Activated CD8-positive, alpha-beta memory T cell treated with anti-CD3 and anti-CD28 coated beads for 1 hour (primary cell): ENCODE measurements around the gene SART3.
A peak's percentile ranks its signal among the peaks of the same experiment; 100 is the strongest.
"Not testable (repeated sequence)": the region's sequence is repeated elsewhere in the genome, so short reads cannot be mapped to it uniquely, and the experiment has no call there.

Experiments used
- DNase-seq, 2 donors: peaks; one replicate each; pipeline ENCODE4 v3.0.0-alpha.2; 2020; ENCODE audit warnings: low read depth in 1 of 2; ENCODE audit errors: extremely low read depth in 1 of 2

Gene SART3

GRCh38 chr12:108582509-108582908, 21.5 kb upstream of the SART3 start:
- no peak for DNase-seq

GRCh38 chr12:108581311-108582227, 20.6 kb upstream of the SART3 start:
- no peak for DNase-seq

GRCh38 chr12:108580531-108580930, 19.6 kb upstream of the SART3 start:
- no peak for DNase-seq

GRCh38 chr12:108578813-108579212, 17.8 kb upstream of the SART3 start:
- no peak for DNase-seq

- no peak for DNase-seq
These were observed 17.3 kb upstream of the SART3 start for GRCh38 chr12:108578264-108578663.

- DNase-seq = no peak
These were observed 16.5 kb upstream of the SART3 start for GRCh38 chr12:108577458-108577857.

- DNase-seq = no peak
These were observed 15.8 kb upstream of the SART3 start for GRCh38 chr12:108576660-108577234.

GRCh38 chr12:108575199-108575912, 14.4 kb upstream of the SART3 start:
- DNase-seq = no peak

GRCh38 chr12:108574276-108574675, 13.3 kb upstream of the SART3 start:
- not testable (repeated sequence) for DNase-seq

- no peak for DNase-seq
These were observed 12.3 kb upstream of the SART3 start for GRCh38 chr12:108573317-108573716.

- DNase-seq = no peak
These were observed 11.3 kb upstream of the SART3 start for GRCh38 chr12:108572166-108572790.

GRCh38 chr12:108571609-108572165, 10.7 kb upstream of the SART3 start:
- DNase-seq = no peak

GRCh38 chr12:108570743-108571608, 10.0 kb upstream of the SART3 start:
- DNase-seq = no peak

GRCh38 chr12:108568338-108569154, 7.6 kb upstream of the SART3 start:
- peak in 1 of 2 donors; percentile 29 for DNase-seq

GRCh38 chr12:108567406-108568337, 6.7 kb upstream of the SART3 start:
- DNase-seq = no peak

- DNase-seq = no peak
These were observed 5.5 kb upstream of the SART3 start for GRCh38 chr12:108566452-108566851.

- DNase-seq = peak in 1 of 2 donors; percentile 42
These were observed 5.0 kb upstream of the SART3 start for GRCh38 chr12:108565976-108566375.

- no peak for DNase-seq
These were observed 4.2 kb upstream of the SART3 start for GRCh38 chr12:108565146-108565545.
